ENCODE results near the gene RBM20.

- no peak for TF ChIP-seq GATA2 (IDR thresholded peaks at IDR 0.05; ENCODE audit: low read depth, low read length)
- no peak for TF ChIP-seq GATA3 (IDR thresholded peaks at IDR 0.05; ENCODE audit: low read depth, low read length)
Measured at GRCh38 chr10:110880012-110880411, 235.9 kb downstream of the RBM20 start.
